ENCODE data around the gene USP11.

DNA sequence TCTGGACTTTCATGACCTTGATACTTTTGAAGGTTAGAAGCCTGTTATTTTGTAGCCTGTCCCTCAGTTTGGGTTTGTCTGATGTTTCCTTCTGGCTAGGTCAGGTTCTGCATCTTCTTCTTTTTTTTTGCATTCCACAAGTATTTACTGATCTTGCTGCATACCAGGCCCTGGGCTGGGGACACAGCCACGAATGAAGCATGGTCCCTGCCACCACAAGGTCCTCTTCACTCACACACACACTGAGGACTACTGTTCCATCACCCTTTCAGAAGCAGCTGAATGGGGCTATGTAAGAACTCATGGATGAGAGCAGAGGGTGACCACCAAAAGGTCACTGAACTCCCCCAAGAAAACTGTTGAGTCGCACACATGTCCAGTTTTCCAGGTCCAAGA, 39.2 kb downstream of the USP11 start:
- TF ChIP-seq, protein P1, sequence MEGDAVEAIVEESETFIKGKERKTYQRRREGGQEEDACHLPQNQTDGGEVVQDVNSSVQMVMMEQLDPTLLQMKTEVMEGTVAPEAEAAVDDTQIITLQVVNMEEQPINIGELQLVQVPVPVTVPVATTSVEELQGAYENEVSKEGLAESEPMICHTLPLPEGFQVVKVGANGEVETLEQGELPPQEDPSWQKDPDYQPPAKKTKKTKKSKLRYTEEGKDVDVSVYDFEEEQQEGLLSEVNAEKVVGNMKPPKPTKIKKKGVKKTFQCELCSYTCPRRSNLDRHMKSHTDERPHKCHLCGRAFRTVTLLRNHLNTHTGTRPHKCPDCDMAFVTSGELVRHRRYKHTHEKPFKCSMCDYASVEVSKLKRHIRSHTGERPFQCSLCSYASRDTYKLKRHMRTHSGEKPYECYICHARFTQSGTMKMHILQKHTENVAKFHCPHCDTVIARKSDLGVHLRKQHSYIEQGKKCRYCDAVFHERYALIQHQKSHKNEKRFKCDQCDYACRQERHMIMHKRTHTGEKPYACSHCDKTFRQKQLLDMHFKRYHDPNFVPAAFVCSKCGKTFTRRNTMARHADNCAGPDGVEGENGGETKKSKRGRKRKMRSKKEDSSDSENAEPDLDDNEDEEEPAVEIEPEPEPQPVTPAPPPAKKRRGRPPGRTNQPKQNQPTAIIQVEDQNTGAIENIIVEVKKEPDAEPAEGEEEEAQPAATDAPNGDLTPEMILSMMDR (conservative IDR thresholded peaks at IDR 0.05; ENCODE audit: low read depth, low read length), result no peak
- TF ChIP-seq EZH2 (IDR thresholded peaks at IDR 0.05; ENCODE audit: borderline replicate concordance, low read depth, low read length, poor library complexity, severe bottlenecking), result no peak

Measured in A673 (cell line).